ENCODE results near the gene FUT6.

- TF ChIP-seq, protein P1, sequence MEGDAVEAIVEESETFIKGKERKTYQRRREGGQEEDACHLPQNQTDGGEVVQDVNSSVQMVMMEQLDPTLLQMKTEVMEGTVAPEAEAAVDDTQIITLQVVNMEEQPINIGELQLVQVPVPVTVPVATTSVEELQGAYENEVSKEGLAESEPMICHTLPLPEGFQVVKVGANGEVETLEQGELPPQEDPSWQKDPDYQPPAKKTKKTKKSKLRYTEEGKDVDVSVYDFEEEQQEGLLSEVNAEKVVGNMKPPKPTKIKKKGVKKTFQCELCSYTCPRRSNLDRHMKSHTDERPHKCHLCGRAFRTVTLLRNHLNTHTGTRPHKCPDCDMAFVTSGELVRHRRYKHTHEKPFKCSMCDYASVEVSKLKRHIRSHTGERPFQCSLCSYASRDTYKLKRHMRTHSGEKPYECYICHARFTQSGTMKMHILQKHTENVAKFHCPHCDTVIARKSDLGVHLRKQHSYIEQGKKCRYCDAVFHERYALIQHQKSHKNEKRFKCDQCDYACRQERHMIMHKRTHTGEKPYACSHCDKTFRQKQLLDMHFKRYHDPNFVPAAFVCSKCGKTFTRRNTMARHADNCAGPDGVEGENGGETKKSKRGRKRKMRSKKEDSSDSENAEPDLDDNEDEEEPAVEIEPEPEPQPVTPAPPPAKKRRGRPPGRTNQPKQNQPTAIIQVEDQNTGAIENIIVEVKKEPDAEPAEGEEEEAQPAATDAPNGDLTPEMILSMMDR (IDR thresholded peaks at IDR 0.05): no peak
- no peak for TF ChIP-seq POLR2A (IDR thresholded peaks at IDR 0.05)
Measured at GRCh38 chr19:5818594-5818993, 20.9 kb downstream of the FUT6 start.
